ENCODE results near the gene TBC1D9. TPM values are rescaled to one million over a fixed set of nuclear protein-coding genes. Genes with fewer than 3 reads are reported as not detected.
A peak's percentile ranks its signal among the peaks of the same experiment; 100 is the strongest.

The TBC1D9 gene
- total and polyA plus RNA-seq, 11 donors, result 4.6 to 26.5 (median 13.3) TPM

- H3K4me1 ChIP-seq, result peaks cover 0 to 11% (median 0%) of the 10 kb centered on the region in 12 donors
- DNase-seq, result no peak
- H3K36me3 ChIP-seq, result no peaks in the 10 kb centered on the region
- H3K9me3 ChIP-seq, result no peaks in the 10 kb centered on the region
- 77 to 88% (median 79%) methylated on average over 5 of the region's 5 CpGs for WGBS, 4 donors
- H3K27me3 ChIP-seq, result no peaks in the 10 kb centered on the region
- no peak for ATAC-seq
- no peak overlapping the region for H3K4me3 ChIP-seq
- intact Hi-C loops (cut with DNase I), result no loop called here
- peak overlapping the region in 1 of 12 donors; percentile 26 for H3K27ac ChIP-seq
- no peak for TF ChIP-seq POLR2A (IDR thresholded peaks at IDR 0.05)
- TF ChIP-seq CTCF (IDR thresholded peaks at IDR 0.05), result no peak
Observed at GRCh38 chr4:140799686-140800225, 43.6 kb upstream of the TBC1D9 start.

GRCh38 chr4:140793291-140793690, 37.1 kb upstream of the TBC1D9 start:
- Histone ChIP-seq H3K27ac (no peak overlapping the region), H3K4me3 (no peak overlapping the region), H3K36me3 (no peaks in the 10 kb centered on the region), H3K27me3 (no peaks in the 10 kb centered on the region), H3K4me1 (peaks cover 0 to 26% (median 0%) of the 10 kb centered on the region in 12 donors), H3K9me3 (peaks cover 0 to 6% (median under 1%) of the 10 kb centered on the region in 12 donors)
- no peak for DNase-seq
- WGBS, 4 donors, result 71 to 77% (median 74%) methylated on average over 2 of the region's 2 CpGs
- TF ChIP-seq CTCF (IDR thresholded peaks at IDR 0.05), result no peak
- no peak for TF ChIP-seq POLR2A (IDR thresholded peaks at IDR 0.05)
- no peak for ATAC-seq
- intact Hi-C loops (cut with DNase I), result no loop called here

DNA sequence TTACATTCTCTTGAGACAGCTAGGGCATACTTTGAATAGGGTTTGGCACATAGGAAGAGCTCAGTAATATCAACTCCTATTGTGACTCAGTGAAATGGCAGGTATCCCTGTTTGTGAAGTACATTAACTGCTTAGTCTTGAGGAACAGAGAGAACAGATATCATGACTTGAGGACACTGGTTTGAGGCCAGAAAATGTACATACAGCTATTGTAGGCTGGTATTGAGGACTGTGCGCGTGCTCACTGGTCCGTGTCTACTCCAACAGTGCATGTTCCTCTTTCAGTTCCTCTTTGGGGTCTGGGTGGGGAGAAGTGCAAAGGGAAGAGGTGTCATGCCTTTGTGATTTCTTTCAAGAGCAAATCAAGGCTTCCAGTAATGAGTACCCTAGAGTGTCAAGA, 34.6 kb upstream of the TBC1D9 start:
- Histone ChIP-seq H3K4me1 (peaks cover 0 to 19% (median 0%) of the 10 kb centered on the region in 12 donors), H3K9me3 (peaks cover 0 to 9% (median under 1%) of the 10 kb centered on the region in 12 donors), H3K36me3 (no peaks in the 10 kb centered on the region), H3K27me3 (no peaks in the 10 kb centered on the region), H3K27ac (peak overlapping the region in 4 of 12 donors; percentile 5 to 91 (median 42)), H3K4me3 (no peak overlapping the region)
- ATAC-seq (peak; percentile 68 to 92 (median 86)), DNase-seq (peak in 3 of 5 donors; percentile 34 to 56 (median 37))
- intact Hi-C loops (cut with DNase I), result no loop called here
- TF ChIP-seq POLR2A (IDR thresholded peaks at IDR 0.05), result no peak
- TF ChIP-seq CTCF (IDR thresholded peaks at IDR 0.05), result no peak
- 87 to 94% (median 91%) methylated on average over 3 of the region's 3 CpGs for WGBS, 4 donors

DNA sequence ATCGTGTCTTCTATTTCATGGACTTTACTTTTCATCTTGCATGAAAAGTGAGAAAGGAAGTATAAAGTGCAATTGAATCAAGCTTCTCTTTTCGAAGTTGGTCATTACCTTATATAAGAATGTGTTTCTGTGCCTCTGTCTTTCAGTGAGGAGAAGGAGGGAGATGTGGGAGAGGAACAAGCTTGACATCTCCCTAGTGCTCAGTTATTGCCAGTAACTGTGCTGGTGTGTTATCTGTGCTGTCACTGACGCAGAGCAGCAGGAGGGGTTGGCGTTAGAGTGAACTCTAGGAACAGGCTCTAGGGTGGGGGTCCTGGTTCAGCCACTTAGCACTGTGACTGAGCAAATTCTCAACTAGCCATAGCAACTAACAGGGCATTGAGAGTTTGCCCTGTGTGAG, 34.0 kb upstream of the TBC1D9 start:
- 50 to 53% (median 52%) methylated on average over 4 of the region's 4 CpGs for WGBS, 4 donors
- Histone ChIP-seq H3K4me3 (no peak overlapping the region), H3K27me3 (no peaks in the 10 kb centered on the region), H3K36me3 (no peaks in the 10 kb centered on the region), H3K4me1 (peaks cover 0 to 19% (median 0%) of the 10 kb centered on the region in 12 donors), H3K27ac (peak overlapping the region in 4 of 12 donors; percentile 5 to 91 (median 42)), H3K9me3 (peaks cover 0 to 9% (median under 1%) of the 10 kb centered on the region in 12 donors)
- peak; percentile 67 to 84 (median 74) for ATAC-seq
- TF ChIP-seq CTCF (IDR thresholded peaks at IDR 0.05) (no peak), POLR2A (IDR thresholded peaks at IDR 0.05) (no peak)
- intact Hi-C loops (cut with DNase I), result no loop called here
- no peak for DNase-seq
